DLD1 (cell line): ENCODE data around the gene ZFYVE28.

ENCODE experiments used
- in situ Hi-C: cut with HindIII; loops from 2 replicates; pipeline ENCODE4 v1.10.0; 2017; ENCODE audit warnings: low sequenced_read_pairs

The ZFYVE28 gene

GRCh38 chr4:2371765-2372487, 46.5 kb downstream of the ZFYVE28 start:
- in situ Hi-C loops = no loop called here

GRCh38 chr4:2370597-2371320, 47.7 kb downstream of the ZFYVE28 start:
- in situ Hi-C loops = no loop called here

DNA sequence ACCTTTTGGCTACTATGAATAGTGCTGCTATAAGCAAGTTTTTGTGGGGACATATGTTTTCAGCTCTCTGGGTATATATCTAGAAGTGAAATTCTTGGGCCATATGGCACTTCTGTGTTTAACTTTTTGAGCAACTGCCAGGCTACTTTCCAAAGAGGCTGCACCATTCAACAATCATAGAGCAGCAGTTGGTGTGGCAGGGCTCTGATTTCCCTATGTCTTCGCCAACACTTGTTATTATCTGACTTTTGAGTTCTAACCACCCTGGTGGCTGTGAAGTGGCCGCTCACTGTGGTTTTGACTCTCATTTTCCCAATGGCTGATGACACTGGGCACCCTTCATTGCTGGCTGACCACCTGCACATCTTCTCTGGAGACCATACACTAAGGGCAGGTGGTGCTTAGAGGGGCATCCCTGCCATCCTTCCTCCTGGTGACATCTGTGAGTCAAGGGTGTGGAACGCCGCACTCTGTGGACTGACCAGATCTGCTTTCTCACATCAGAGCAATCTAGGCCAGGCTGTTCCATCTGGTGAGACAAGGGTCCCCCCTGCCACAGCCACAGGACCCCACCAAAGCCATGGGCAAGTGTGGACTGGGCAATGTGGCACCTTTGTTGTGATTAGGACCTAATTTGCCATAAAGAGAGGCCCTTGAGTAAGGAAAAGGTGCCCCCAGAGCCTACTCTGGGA, 49.6 kb downstream of the ZFYVE28 start:
- in situ Hi-C loops = no loop called here

- in situ Hi-C loops = no loop called here
Measured at GRCh38 chr4:2367626-2368025, 50.8 kb downstream of the ZFYVE28 start.

- in situ Hi-C loops = no loop called here
Measured at GRCh38 chr4:2366252-2367192, 51.9 kb downstream of the ZFYVE28 start.

GRCh38 chr4:2365913-2366210, 52.6 kb downstream of the ZFYVE28 start:
- in situ Hi-C loops = no loop called here

GRCh38 chr4:2365054-2365912, 53.2 kb downstream of the ZFYVE28 start:
- in situ Hi-C loops = no loop called here

DNA sequence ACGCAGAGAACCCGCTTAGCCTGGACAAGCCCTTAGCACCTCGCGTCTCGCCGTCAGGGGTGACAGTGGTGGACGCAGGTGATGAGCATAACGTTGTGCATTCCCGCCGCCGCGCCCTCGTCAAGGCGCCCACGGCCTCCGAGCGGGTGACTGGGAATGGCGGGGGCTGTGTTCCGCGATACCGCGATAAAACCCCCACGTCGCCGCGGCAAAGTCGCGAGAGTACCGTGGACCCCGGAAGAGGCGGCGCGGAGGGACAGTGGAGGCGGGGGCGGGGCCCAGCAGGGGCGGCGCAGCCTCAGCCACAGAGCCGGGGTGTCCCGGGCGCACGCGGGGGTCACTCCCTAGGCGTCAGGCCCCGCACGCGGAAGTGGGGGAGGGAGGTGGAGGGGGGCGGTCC, 53.8 kb downstream of the ZFYVE28 start:
- in situ Hi-C loops = no loop called here

- in situ Hi-C loops = no loop called here
Measured at GRCh38 chr4:2363951-2364653, 54.3 kb downstream of the ZFYVE28 start.

- in situ Hi-C loops = no loop called here
Measured at GRCh38 chr4:2363056-2363721, 55.3 kb downstream of the ZFYVE28 start.

GRCh38 chr4:2362266-2363055, 56.0 kb downstream of the ZFYVE28 start:
- in situ Hi-C loops = no loop called here

GRCh38 chr4:2361366-2362265, 56.8 kb downstream of the ZFYVE28 start:
- in situ Hi-C loops = no loop called here

- in situ Hi-C loops = no loop called here
Measured at GRCh38 chr4:2360396-2360730, 58.1 kb downstream of the ZFYVE28 start.

DNA sequence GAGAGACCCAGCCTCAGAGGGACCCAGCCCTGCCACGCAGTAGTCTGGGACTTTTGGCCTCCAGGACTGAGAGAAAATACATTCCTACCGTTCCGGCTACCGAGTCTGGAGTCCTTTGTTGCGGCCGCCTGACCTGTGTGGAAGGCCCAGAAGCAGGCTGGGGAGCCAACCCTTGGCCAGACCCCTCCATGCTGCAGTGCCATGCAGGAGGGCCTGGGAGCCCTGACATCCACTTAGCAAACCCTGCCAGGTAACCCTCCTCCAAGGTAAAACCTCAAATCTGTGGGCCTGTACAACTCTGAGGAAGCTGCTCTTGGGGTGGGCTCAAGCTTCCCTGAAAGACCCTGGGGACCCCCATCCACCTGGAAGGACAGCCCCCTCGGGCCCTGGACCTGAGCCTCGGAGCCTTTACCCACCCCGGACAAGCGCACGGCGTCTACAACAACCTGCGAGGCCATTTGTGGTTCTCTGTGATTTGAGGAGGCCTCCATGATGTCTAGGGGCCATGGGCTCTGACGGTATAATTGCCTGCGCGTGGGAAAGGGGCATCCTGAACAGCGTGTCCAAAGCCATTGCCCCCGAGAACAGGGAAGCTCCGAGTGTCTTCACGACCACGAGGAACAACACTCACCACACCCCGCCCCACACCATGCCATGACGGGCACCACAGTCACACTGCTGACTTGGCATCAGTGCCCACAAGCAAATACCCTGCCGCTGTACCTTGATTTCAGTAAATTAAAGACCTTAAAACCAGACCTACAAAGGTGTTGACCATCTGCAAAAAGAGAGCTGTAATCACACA, 58.7 kb downstream of the ZFYVE28 start:
- in situ Hi-C loops = no loop called here

DNA sequence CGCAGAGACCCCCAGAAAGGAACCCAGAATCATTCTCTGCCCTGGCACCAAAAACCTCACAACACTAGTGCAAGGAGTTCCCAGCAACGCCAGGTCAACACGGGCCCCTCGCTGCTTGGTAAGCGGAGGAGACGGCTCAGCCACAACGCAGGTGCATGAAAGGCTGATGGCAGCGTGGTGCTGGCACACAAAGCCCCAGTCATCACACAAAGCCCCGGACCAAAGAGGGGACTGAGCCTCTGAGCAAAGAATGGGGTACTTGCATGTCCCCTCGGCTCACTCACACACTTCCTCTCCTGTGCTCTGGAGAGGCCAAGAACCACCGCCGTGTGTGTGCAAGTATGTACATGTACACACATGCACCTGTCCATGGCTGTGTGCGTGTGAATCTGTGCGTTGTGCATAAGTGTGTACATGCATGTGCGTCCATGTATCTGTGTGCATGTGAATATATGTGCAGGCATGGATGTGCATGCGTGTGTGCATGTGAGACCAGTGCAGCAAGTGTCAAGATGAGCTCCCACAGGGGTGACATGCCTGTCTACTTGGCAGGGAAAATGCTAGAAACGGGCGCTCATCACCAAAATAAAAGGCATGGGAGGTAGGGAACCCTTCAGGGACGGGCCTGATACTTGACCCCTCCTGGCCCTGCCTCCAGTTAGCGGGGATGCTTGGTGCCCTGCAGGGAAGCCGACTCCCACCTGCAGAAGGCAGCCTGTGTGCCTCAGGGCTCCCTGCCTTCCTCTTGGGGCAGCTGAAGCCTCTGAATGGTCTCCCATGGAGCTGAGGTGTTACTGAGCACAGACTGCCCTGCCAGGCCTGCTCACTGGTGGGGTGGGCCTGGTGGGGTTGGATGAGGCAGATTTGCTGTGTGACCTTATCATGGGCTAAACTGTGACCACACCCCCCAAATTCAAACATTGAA, 60.4 kb downstream of the ZFYVE28 start:
- in situ Hi-C loops = no loop called here
